HG02885 (cell line): ENCODE results near the gene RBM4B.
A peak's percentile ranks its signal among the peaks of the same experiment; 100 is the strongest.

Experiments
- ATAC-seq: cut with Tn5 transposase; IDR thresholded peaks from one replicate; pipeline ENCODE4 v1.9.1; 2021; ENCODE audit warnings: mild to moderate bottlenecking; ENCODE audit not compliant: unreplicated experiment, poor library complexity

Gene RBM4B

GRCh38 chr11:66708094-66708493 is 30.4 kb upstream of the RBM4B start:
- no peak for ATAC-seq

- no peak for ATAC-seq
Measured at GRCh38 chr11:66707486-66707885, 29.8 kb upstream of the RBM4B start.

- ATAC-seq = no peak
Measured at GRCh38 chr11:66706989-66707388, 29.3 kb upstream of the RBM4B start.

- no peak for ATAC-seq
Measured at GRCh38 chr11:66705587-66706335, 28.1 kb upstream of the RBM4B start.

GRCh38 chr11:66704659-66705360 is 27.1 kb upstream of the RBM4B start:
- no peak for ATAC-seq

- ATAC-seq = no peak
Measured at GRCh38 chr11:66701432-66702240, 23.9 kb upstream of the RBM4B start.

- no peak for ATAC-seq
Measured at GRCh38 chr11:66700742-66701141, 23.1 kb upstream of the RBM4B start.

- ATAC-seq = no peak
Measured at GRCh38 chr11:66700337-66700736, 22.6 kb upstream of the RBM4B start.

- no peak for ATAC-seq
Measured at GRCh38 chr11:66698491-66698890, 20.8 kb upstream of the RBM4B start.

- no peak for ATAC-seq
Measured at GRCh38 chr11:66697988-66698387, 20.3 kb upstream of the RBM4B start.

- no peak for ATAC-seq
Measured at GRCh38 chr11:66696146-66696545, 18.5 kb upstream of the RBM4B start.

- peak; percentile 57 for ATAC-seq
Measured at GRCh38 chr11:66694732-66695207, 17.1 kb upstream of the RBM4B start.

GRCh38 chr11:66694056-66694410 is 16.3 kb upstream of the RBM4B start:
- ATAC-seq = no peak

- no peak for ATAC-seq
Measured at GRCh38 chr11:66693356-66694055, 15.8 kb upstream of the RBM4B start.

- no peak for ATAC-seq
Measured at GRCh38 chr11:66692871-66693331, 15.2 kb upstream of the RBM4B start.

GRCh38 chr11:66692446-66692845 is 14.8 kb upstream of the RBM4B start:
- no peak for ATAC-seq

GRCh38 chr11:66691311-66691980 is 13.8 kb upstream of the RBM4B start:
- ATAC-seq = no peak

GRCh38 chr11:66689661-66690590 is 12.2 kb upstream of the RBM4B start:
- no peak for ATAC-seq
